GM21390 (cell line): ENCODE results near the gene SH3BP2.

ENCODE experiments used
- ATAC-seq: cut with Tn5 transposase; IDR thresholded peaks from one replicate; pipeline ENCODE4 v1.9.1; 2021; ENCODE audit not compliant: unreplicated experiment

The SH3BP2 gene

GRCh38 chr4:2802618-2803531 lies 10.0 kb downstream of the SH3BP2 start:
- no peak for ATAC-seq

GRCh38 chr4:2803624-2804448 lies 11.0 kb downstream of the SH3BP2 start:
- ATAC-seq, result no peak

GRCh38 chr4:2804449-2804972 lies 11.6 kb downstream of the SH3BP2 start:
- ATAC-seq, result no peak

- ATAC-seq, result no peak
Observed at GRCh38 chr4:2804973-2805501, 12.2 kb downstream of the SH3BP2 start.

GRCh38 chr4:2805712-2806389 lies 13.0 kb downstream of the SH3BP2 start:
- ATAC-seq, result no peak

- ATAC-seq, result no peak
Observed at GRCh38 chr4:2806390-2807355, 13.8 kb downstream of the SH3BP2 start.

GRCh38 chr4:2807571-2807970 lies 14.7 kb downstream of the SH3BP2 start:
- ATAC-seq, result no peak

- ATAC-seq, result no peak
Observed at GRCh38 chr4:2808001-2808400, 15.1 kb downstream of the SH3BP2 start.

- no peak for ATAC-seq
Observed at GRCh38 chr4:2809610-2810180, 16.8 kb downstream of the SH3BP2 start.

GRCh38 chr4:2810388-2810787 lies 17.5 kb downstream of the SH3BP2 start:
- ATAC-seq, result no peak

GRCh38 chr4:2811830-2812611 lies 19.1 kb downstream of the SH3BP2 start:
- ATAC-seq, result peak; percentile 59

GRCh38 chr4:2812612-2813354 lies 19.9 kb downstream of the SH3BP2 start:
- ATAC-seq, result no peak

- no peak for ATAC-seq
Observed at GRCh38 chr4:2813446-2814405, 20.8 kb downstream of the SH3BP2 start.

GRCh38 chr4:2814627-2815270 lies 21.9 kb downstream of the SH3BP2 start:
- no peak for ATAC-seq

GRCh38 chr4:2816401-2816954 lies 23.6 kb downstream of the SH3BP2 start:
- no peak for ATAC-seq

GRCh38 chr4:2817137-2817536 lies 24.3 kb downstream of the SH3BP2 start:
- ATAC-seq, result no peak
